Mesenchymal stem cell (in vitro differentiated cells and primary cell): ENCODE measurements around the gene MAZ.

Experiments used
- DNase-seq: peaks from one replicate; pipeline ENCODE4 v3.0.0-alpha.2; 2013
- H2AFZ ChIP-seq: one replicate; pipeline ENCODE4 v1.6.1; 2013; ENCODE audit warnings: low read depth, mild to moderate bottlenecking, control low read depth, inconsistent platforms, low read length, moderate library complexity
- H2AK5ac ChIP-seq: 2 replicates; pipeline ENCODE4 v1.6.1; 2013; ENCODE audit warnings: low read length, moderate library complexity, mild to moderate bottlenecking, inconsistent platforms; ENCODE audit not compliant: severe bottlenecking
- H2BK120ac ChIP-seq: one replicate; pipeline ENCODE4 v1.6.1; 2013; ENCODE audit warnings: low read depth, mild to moderate bottlenecking, inconsistent platforms, low read length, moderate library complexity
- H2BK12ac ChIP-seq, 2 experiments: one replicate each; pipeline ENCODE4 v1.6.1; 2013; ENCODE audit warnings: inconsistent platforms in 2 of 2, low read length in 2 of 2, mild to moderate bottlenecking in 2 of 2, moderate library complexity in 2 of 2, control low read depth in 1 of 2
- H2BK15ac ChIP-seq: one replicate; pipeline ENCODE4 v1.6.1; 2013; ENCODE audit warnings: mild to moderate bottlenecking, low read depth, inconsistent platforms; ENCODE audit not compliant: poor library complexity, severe bottlenecking
- H2BK5ac ChIP-seq: 2 replicates; pipeline ENCODE4 v1.6.1; 2013; ENCODE audit warnings: low read depth, mild to moderate bottlenecking, low read length, control low read depth, inconsistent platforms; ENCODE audit not compliant: poor library complexity, severe bottlenecking
- H3K14ac ChIP-seq, 2 experiments: one replicate each; pipeline ENCODE4 v1.6.1; 2013; ENCODE audit warnings: inconsistent platforms in 2 of 2, low read length in 2 of 2, control low read depth in 1 of 2, mild to moderate bottlenecking in 1 of 2, moderate library complexity in 1 of 2
- H3K18ac ChIP-seq, 2 experiments: one replicate each; pipeline ENCODE4 v1.6.1; 2013; ENCODE audit warnings: inconsistent platforms in 2 of 2, low read length in 2 of 2, control low read depth in 1 of 2, low read depth in 1 of 2, mild to moderate bottlenecking in 1 of 2
- H3K23ac ChIP-seq, 2 experiments: one replicate each; pipeline ENCODE4 v1.6.1; 2013; ENCODE audit warnings: inconsistent platforms in 2 of 2, low read length in 2 of 2, mild to moderate bottlenecking in 2 of 2, moderate library complexity in 2 of 2, control low read depth in 1 of 2
- H3K27ac ChIP-seq: 2 replicates; pipeline ENCODE4 v1.5.1; 2013; ENCODE audit warnings: mild to moderate bottlenecking, moderate library complexity, low read length, control low read depth, inconsistent platforms; ENCODE audit not compliant: poor library complexity, severe bottlenecking
- H3K27me3 ChIP-seq, 2 experiments: 2 replicates each; pipeline versions ENCODE4 v1.6.1 to v1.7.0; 2013; ENCODE audit warnings: low read length in 2 of 2, mild to moderate bottlenecking in 2 of 2, moderate library complexity in 2 of 2, control low read depth in 1 of 2, inconsistent platforms in 1 of 2; ENCODE audit not compliant: control insufficient read depth in 1 of 2, insufficient read depth in 1 of 2
- H3K36me3 ChIP-seq, 2 experiments: 2 replicates each; pipeline versions ENCODE4 v1.6.1 to v1.7.0; 2013; ENCODE audit warnings: low read length in 2 of 2, control low read depth in 1 of 2, inconsistent platforms in 1 of 2, low read depth in 1 of 2, mild to moderate bottlenecking in 1 of 2; ENCODE audit not compliant: insufficient read depth in 2 of 2, control insufficient read depth in 1 of 2
- H3K4ac ChIP-seq, 2 experiments: one replicate each; pipeline ENCODE4 v1.6.1; 2013; ENCODE audit warnings: inconsistent platforms in 2 of 2, low read length in 2 of 2, mild to moderate bottlenecking in 2 of 2, moderate library complexity in 2 of 2, control low read depth in 1 of 2, low read depth in 1 of 2
- H3K4me1 ChIP-seq: 2 replicates; pipeline ENCODE4 v1.6.1; 2013; ENCODE audit warnings: low read depth, low read length, control low read depth; ENCODE audit not compliant: control insufficient read depth, insufficient read depth
- H3K4me2 ChIP-seq: 2 replicates; pipeline ENCODE4 v1.6.1; 2013; ENCODE audit warnings: low read length, mild to moderate bottlenecking, inconsistent platforms; ENCODE audit not compliant: poor library complexity, severe bottlenecking
- H3K4me3 ChIP-seq, 2 experiments: 2 replicates each; pipeline versions ENCODE4 v1.5.1 to v1.7.0; 2013; ENCODE audit warnings: low read length in 2 of 2, mild to moderate bottlenecking in 2 of 2, control low read depth in 1 of 2, low read depth in 1 of 2; ENCODE audit not compliant: insufficient read depth in 1 of 2
- H3K79me1 ChIP-seq: replicated peaks from 2 replicates; pipeline ENCODE4 v1.6.1; 2013; ENCODE audit warnings: mild to moderate bottlenecking, control low read depth, low read length, inconsistent platforms; ENCODE audit not compliant: poor library complexity, severe bottlenecking
- H3K9ac ChIP-seq: 2 replicates; pipeline ENCODE4 v1.7.0; 2013; ENCODE audit warnings: mild to moderate bottlenecking, low read length, moderate library complexity
- H3K9me3 ChIP-seq: 2 replicates; pipeline ENCODE4 v1.7.0; 2013; ENCODE audit warnings: mild to moderate bottlenecking, low read length; ENCODE audit not compliant: control insufficient read depth
- H4K8ac ChIP-seq: one replicate; pipeline ENCODE4 v1.6.1; 2013; ENCODE audit warnings: inconsistent platforms, mild to moderate bottlenecking, low read length, moderate library complexity
- H4K91ac ChIP-seq: one replicate; pipeline ENCODE4 v1.6.1; 2013; ENCODE audit warnings: mild to moderate bottlenecking, low read length, inconsistent platforms
- WGBS: methylation state at CpG from one replicate; pipeline ENCODE4 v1.1.7; 2013; ENCODE audit warnings: mixed read lengths; 5-methylcytosine and 5-hydroxymethylcytosine counted together

Gene MAZ

GRCh38 chr16:29844575-29845331 is 38.4 kb downstream of the MAZ start:
- no peak overlapping the region for H3K18ac ChIP-seq
- no peak overlapping the region for H2BK15ac ChIP-seq
- no peak overlapping the region for H2BK5ac ChIP-seq
- H3K4me2 ChIP-seq = no peak overlapping the region
- 91% methylated on average over 28 of the region's 28 CpGs for WGBS
- H3K4ac ChIP-seq = no peak overlapping the region
- H2BK12ac ChIP-seq = no peak overlapping the region
- H4K8ac ChIP-seq = no peak overlapping the region
- H2AFZ ChIP-seq = no peak overlapping the region
- H3K36me3 ChIP-seq = peaks cover 91 to 95% of the 10 kb centered on the region in 2 experiments
- no peak overlapping the region for H2BK120ac ChIP-seq
- DNase-seq = no peak
- peak overlapping the region in 1 of 2 experiments; percentile 29 for H3K4me3 ChIP-seq
- H3K14ac ChIP-seq = no peak overlapping the region
- H3K23ac ChIP-seq = no peak overlapping the region
- H3K4me1 ChIP-seq = peaks cover 1% of the 10 kb centered on the region
- peak overlapping the region; percentile 38 for H3K9ac ChIP-seq
- peaks cover 30% of the 10 kb centered on the region for H3K79me1 ChIP-seq
- H3K27ac ChIP-seq = no peak overlapping the region
- no peak overlapping the region for H2AK5ac ChIP-seq
- H4K91ac ChIP-seq = no peak overlapping the region
- no peaks in the 10 kb centered on the region for H3K9me3 ChIP-seq
- no peaks in the 10 kb centered on the region for H3K27me3 ChIP-seq

- WGBS = 97% methylated on average over 18 of the region's 18 CpGs
- Histone ChIP-seq H2BK12ac (no peak overlapping the region), H4K91ac (no peak overlapping the region), H2AFZ (no peak overlapping the region), H3K4me3 (peak overlapping the region in 1 of 2 experiments; percentile 29), H2BK120ac (no peak overlapping the region), H3K9ac (peak overlapping the region; percentile 38), H3K18ac (no peak overlapping the region), H2BK15ac (no peak overlapping the region), H4K8ac (no peak overlapping the region), H3K9me3 (no peaks in the 10 kb centered on the region), H3K4me2 (no peak overlapping the region), H3K4me1 (peaks cover 1% of the 10 kb centered on the region), H3K14ac (no peak overlapping the region), H3K27me3 (no peaks in the 10 kb centered on the region), H3K4ac (no peak overlapping the region), H3K27ac (no peak overlapping the region), H2AK5ac (no peak overlapping the region), H3K79me1 (peaks cover 24% of the 10 kb centered on the region), H2BK5ac (no peak overlapping the region), H3K23ac (no peak overlapping the region), H3K36me3 (peaks cover 91 to 92% of the 10 kb centered on the region in 2 experiments)
- DNase-seq = no peak
These were observed 39.3 kb downstream of the MAZ start for GRCh38 chr16:29845656-29846055.

DNA sequence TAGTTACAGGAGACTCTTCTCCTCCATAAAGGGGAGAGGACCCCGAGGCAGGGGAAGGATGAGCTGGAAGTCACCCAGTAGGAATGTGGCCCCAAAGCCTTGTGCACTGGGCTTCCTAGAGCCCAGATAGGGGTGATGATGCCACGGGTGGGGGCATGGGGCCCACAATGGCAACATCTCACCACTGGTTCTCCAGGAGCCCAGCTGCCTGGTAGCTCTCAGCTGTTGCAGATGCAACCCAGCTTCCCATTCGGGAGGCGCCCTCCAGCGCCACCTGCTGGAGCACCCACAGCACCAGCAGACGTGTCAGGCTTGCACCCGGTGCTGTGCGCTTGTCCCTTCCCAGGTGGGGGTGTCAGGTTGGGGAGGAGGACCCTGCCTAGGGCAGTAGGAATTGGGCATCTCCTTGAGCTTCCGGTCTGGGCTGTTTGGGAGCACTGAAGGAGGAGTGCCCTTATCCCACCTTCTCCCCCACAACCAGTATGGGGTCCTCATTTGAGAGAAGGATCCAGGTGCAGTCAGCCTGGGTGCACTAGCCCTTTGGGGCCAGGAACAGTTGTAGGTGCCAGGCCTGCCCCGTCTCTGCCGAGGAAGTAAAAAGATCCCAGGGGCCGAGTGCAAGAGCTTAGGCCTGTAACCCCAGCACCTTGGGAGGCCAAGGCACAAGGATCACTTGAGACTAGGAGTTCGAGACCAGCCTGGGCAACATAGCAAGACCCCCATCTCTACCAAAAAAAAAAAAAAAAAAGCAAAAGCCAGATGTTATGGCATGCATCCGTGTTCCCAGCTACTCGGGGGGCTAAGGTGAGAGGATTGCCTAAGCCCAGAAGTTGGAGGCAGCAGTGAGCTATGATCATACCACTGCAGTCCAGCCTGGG is 42.3 kb downstream of the MAZ start:
- H3K4ac ChIP-seq = no peak overlapping the region
- no peak overlapping the region for H2BK12ac ChIP-seq
- H4K91ac ChIP-seq = no peak overlapping the region
- H3K4me3 ChIP-seq = no peak overlapping the region
- no peak overlapping the region for H2BK120ac ChIP-seq
- no peak overlapping the region for H2AFZ ChIP-seq
- no peaks in the 10 kb centered on the region for H3K9me3 ChIP-seq
- H3K23ac ChIP-seq = no peak overlapping the region
- H3K27ac ChIP-seq = no peak overlapping the region
- H3K27me3 ChIP-seq = no peaks in the 10 kb centered on the region
- H4K8ac ChIP-seq = peak overlapping the region; percentile 19
- no peaks in the 10 kb centered on the region for H3K4me1 ChIP-seq
- H3K18ac ChIP-seq = no peak overlapping the region
- peaks cover 71% of the 10 kb centered on the region in 2 experiments for H3K36me3 ChIP-seq
- no peak overlapping the region for H3K4me2 ChIP-seq
- 59% methylated on average over 14 of the region's 15 CpGs for WGBS
- H2AK5ac ChIP-seq = no peak overlapping the region
- no peak overlapping the region for H2BK15ac ChIP-seq
- no peak overlapping the region for H2BK5ac ChIP-seq
- peak; percentile 69 for DNase-seq
- H3K79me1 ChIP-seq = peaks cover 11% of the 10 kb centered on the region
- H3K9ac ChIP-seq = no peak overlapping the region
- H3K14ac ChIP-seq = no peak overlapping the region

GRCh38 chr16:29849505-29849904 is 43.2 kb downstream of the MAZ start:
- H3K14ac ChIP-seq = no peak overlapping the region
- no peak overlapping the region for H3K4me2 ChIP-seq
- no peak overlapping the region for H3K23ac ChIP-seq
- no peaks in the 10 kb centered on the region for H3K4me1 ChIP-seq
- no peak overlapping the region for H2BK12ac ChIP-seq
- peak overlapping the region; percentile 1 for H3K9ac ChIP-seq
- no peaks in the 10 kb centered on the region for H3K9me3 ChIP-seq
- no peak overlapping the region for H3K4me3 ChIP-seq
- WGBS = 51% methylated on average over 5 of the region's 5 CpGs
- no peak overlapping the region for H2AFZ ChIP-seq
- peaks cover 7% of the 10 kb centered on the region for H3K79me1 ChIP-seq
- H3K27me3 ChIP-seq = no peaks in the 10 kb centered on the region
- H3K27ac ChIP-seq = no peak overlapping the region
- H3K36me3 ChIP-seq = peaks cover 63 to 64% of the 10 kb centered on the region in 2 experiments
- no peak overlapping the region for H3K18ac ChIP-seq
- H2AK5ac ChIP-seq = no peak overlapping the region
- no peak overlapping the region for H2BK5ac ChIP-seq
- no peak for DNase-seq
- H4K91ac ChIP-seq = no peak overlapping the region
- H3K4ac ChIP-seq = no peak overlapping the region
- no peak overlapping the region for H4K8ac ChIP-seq
- peak overlapping the region; percentile 12 for H2BK15ac ChIP-seq
- no peak overlapping the region for H2BK120ac ChIP-seq
